IPS-NIHi7 (cell line): ENCODE measurements around the gene OTULIN.

Experiments
- DNase-seq: peaks from one replicate; pipeline ENCODE4 v3.0.0; 2012; ENCODE audit warnings: mixed read lengths; ENCODE audit errors: extremely low spot score

OTULIN gene

GRCh38 chr5:14720236-14720923 lies 55.9 kb downstream of the OTULIN start:
- DNase-seq: no peak

GRCh38 chr5:14721990-14722656 lies 57.6 kb downstream of the OTULIN start:
- DNase-seq: no peak

GRCh38 chr5:14722923-14723322 lies 58.4 kb downstream of the OTULIN start:
- no peak for DNase-seq

- no peak for DNase-seq
Observed at GRCh38 chr5:14723701-14724132, 59.2 kb downstream of the OTULIN start.

- DNase-seq: no peak
Observed at GRCh38 chr5:14724633-14725032, 60.1 kb downstream of the OTULIN start.

- DNase-seq: no peak
Observed at GRCh38 chr5:14726066-14726838, 61.7 kb downstream of the OTULIN start.

- peak; percentile 80 for DNase-seq
Observed at GRCh38 chr5:14727428-14727865, 62.9 kb downstream of the OTULIN start.

GRCh38 chr5:14727928-14728458 lies 63.5 kb downstream of the OTULIN start:
- peak; percentile 37 for DNase-seq

GRCh38 chr5:14728459-14728938 lies 64.0 kb downstream of the OTULIN start:
- DNase-seq: peak; percentile 80

- no peak for DNase-seq
Observed at GRCh38 chr5:14729448-14730385, 65.2 kb downstream of the OTULIN start.

- no peak for DNase-seq
Observed at GRCh38 chr5:14730466-14730865, 65.9 kb downstream of the OTULIN start.

- no peak for DNase-seq
Observed at GRCh38 chr5:14730881-14731280, 66.4 kb downstream of the OTULIN start.

GRCh38 chr5:14732991-14733390 lies 68.5 kb downstream of the OTULIN start:
- DNase-seq: no peak

GRCh38 chr5:14733661-14734060 lies 69.1 kb downstream of the OTULIN start:
- DNase-seq: no peak

GRCh38 chr5:14734396-14734795 lies 69.9 kb downstream of the OTULIN start:
- DNase-seq: no peak

GRCh38 chr5:14735944-14736343 lies 71.4 kb downstream of the OTULIN start:
- no peak for DNase-seq

GRCh38 chr5:14737291-14737690 lies 72.8 kb downstream of the OTULIN start:
- DNase-seq: no peak

- DNase-seq: no peak
Observed at GRCh38 chr5:14738050-14738449, 73.5 kb downstream of the OTULIN start.

GRCh38 chr5:14739538-14739937 lies 75.0 kb downstream of the OTULIN start:
- DNase-seq: no peak

- DNase-seq: no peak
Observed at GRCh38 chr5:14739981-14740380, 75.5 kb downstream of the OTULIN start.

- DNase-seq: no peak
Observed at GRCh38 chr5:14741131-14741530, 76.6 kb downstream of the OTULIN start.
